OCI-LY3 (cell line): ENCODE results near the gene IL25.
"Not testable (repeated sequence)": the region's sequence is repeated elsewhere in the genome, so short reads cannot be mapped to it uniquely, and the experiment has no call there.

Source experiments
- EZH2phosphoT487 ChIP-seq: fragments of 200-600 bp; shearing (Covaris generic); IDR thresholded peaks from 2 replicates; pipeline ENCODE4 v1.6.1; 2018; ENCODE audit warnings: antibody characterized with exemption, mixed run types, low read depth
- TF ChIP-seq, protein P1 (sequence below): fragments of 200-600, 300-600 bp; sonication (generic); IDR thresholded peaks from 2 replicates; pipeline ENCODE4 v1.5.1; 2014; ENCODE audit warnings: antibody characterized with exemption, low read length, low read depth

- TF ChIP-seq, protein P1, sequence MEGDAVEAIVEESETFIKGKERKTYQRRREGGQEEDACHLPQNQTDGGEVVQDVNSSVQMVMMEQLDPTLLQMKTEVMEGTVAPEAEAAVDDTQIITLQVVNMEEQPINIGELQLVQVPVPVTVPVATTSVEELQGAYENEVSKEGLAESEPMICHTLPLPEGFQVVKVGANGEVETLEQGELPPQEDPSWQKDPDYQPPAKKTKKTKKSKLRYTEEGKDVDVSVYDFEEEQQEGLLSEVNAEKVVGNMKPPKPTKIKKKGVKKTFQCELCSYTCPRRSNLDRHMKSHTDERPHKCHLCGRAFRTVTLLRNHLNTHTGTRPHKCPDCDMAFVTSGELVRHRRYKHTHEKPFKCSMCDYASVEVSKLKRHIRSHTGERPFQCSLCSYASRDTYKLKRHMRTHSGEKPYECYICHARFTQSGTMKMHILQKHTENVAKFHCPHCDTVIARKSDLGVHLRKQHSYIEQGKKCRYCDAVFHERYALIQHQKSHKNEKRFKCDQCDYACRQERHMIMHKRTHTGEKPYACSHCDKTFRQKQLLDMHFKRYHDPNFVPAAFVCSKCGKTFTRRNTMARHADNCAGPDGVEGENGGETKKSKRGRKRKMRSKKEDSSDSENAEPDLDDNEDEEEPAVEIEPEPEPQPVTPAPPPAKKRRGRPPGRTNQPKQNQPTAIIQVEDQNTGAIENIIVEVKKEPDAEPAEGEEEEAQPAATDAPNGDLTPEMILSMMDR = not testable (repeated sequence)
- not testable (repeated sequence) for TF ChIP-seq EZH2phosphoT487
Measured at GRCh38 chr14:23419646-23420045, 47.0 kb downstream of the IL25 start.
